Measurements from ENCODE around the gene TMEM167B.

GRCh38 chr1:109059026-109059425 lies 31.5 kb upstream of the TMEM167B start:
- TF ChIP-seq CTCF (IDR thresholded peaks at IDR 0.05) (no peak), POLR2A (IDR thresholded peaks at IDR 0.05) (no peak)

Data from testis (tissue), 2 donors.